GM18907 (cell line): ENCODE data around the gene CCDC171.
"Not testable (repeated sequence)": the region's sequence is repeated elsewhere in the genome, so short reads cannot be mapped to it uniquely, and the experiment has no call there.

Experiments used
- ATAC-seq: cut with Tn5 transposase; IDR thresholded peaks from one replicate; pipeline ENCODE4 v1.9.1; 2021; ENCODE audit warnings: mild to moderate bottlenecking, moderate library complexity; ENCODE audit not compliant: unreplicated experiment

CCDC171 gene

GRCh38 chr9:15553528-15553898 is 670 bp downstream of the CCDC171 start:
- peak; percentile 29 for ATAC-seq

- no peak for ATAC-seq
Measured at GRCh38 chr9:15570769-15571168, 17.9 kb downstream of the CCDC171 start.

GRCh38 chr9:15572200-15572770 is 19.4 kb downstream of the CCDC171 start:
- no peak for ATAC-seq

GRCh38 chr9:15576350-15577050 is 23.7 kb downstream of the CCDC171 start:
- no peak for ATAC-seq

- no peak for ATAC-seq
Measured at GRCh38 chr9:15578714-15579113, 25.9 kb downstream of the CCDC171 start.

GRCh38 chr9:15584379-15584778 is 31.5 kb downstream of the CCDC171 start:
- no peak for ATAC-seq

GRCh38 chr9:15592317-15592716 is 39.5 kb downstream of the CCDC171 start:
- ATAC-seq, result no peak

- ATAC-seq, result peak; percentile 58
Measured at GRCh38 chr9:15592940-15593339, 40.1 kb downstream of the CCDC171 start.

- not testable (repeated sequence) for ATAC-seq
Measured at GRCh38 chr9:15600666-15601330, 48.0 kb downstream of the CCDC171 start.

- no peak for ATAC-seq
Measured at GRCh38 chr9:15606643-15607472, 54.0 kb downstream of the CCDC171 start.

GRCh38 chr9:15612962-15613361 is 60.1 kb downstream of the CCDC171 start:
- ATAC-seq, result peak; percentile 90

- no peak for ATAC-seq
Measured at GRCh38 chr9:15617782-15618181, 64.9 kb downstream of the CCDC171 start.

- ATAC-seq, result no peak
Measured at GRCh38 chr9:15618540-15619331, 65.9 kb downstream of the CCDC171 start.

- no peak for ATAC-seq
Measured at GRCh38 chr9:15622318-15622971, 69.6 kb downstream of the CCDC171 start.

GRCh38 chr9:15635752-15636151 is 82.9 kb downstream of the CCDC171 start:
- ATAC-seq, result no peak

GRCh38 chr9:15640121-15640520 is 87.3 kb downstream of the CCDC171 start:
- ATAC-seq, result no peak

GRCh38 chr9:15641291-15641690 is 88.4 kb downstream of the CCDC171 start:
- no peak for ATAC-seq

GRCh38 chr9:15642369-15642962 is 89.6 kb downstream of the CCDC171 start:
- ATAC-seq, result no peak

- peak; percentile 70 for ATAC-seq
Measured at GRCh38 chr9:15670246-15670645, 117.4 kb downstream of the CCDC171 start.

- peak; percentile 98 for ATAC-seq
Measured at GRCh38 chr9:15670894-15671293, 118.1 kb downstream of the CCDC171 start.
